Fibroblast of lung (primary cell): ENCODE data around the gene CAMTA1. TPM values are rescaled to one million over a fixed set of nuclear protein-coding genes. Genes with fewer than 3 reads are reported as not detected.

Experiments used
- DNase-seq, 2 donors: peaks; one replicate each; pipeline versions ENCODE4 v3.0.0 to v3.0.0-alpha.2; 2010; ENCODE audit warnings: low read depth in 2 of 2
- H2AFZ ChIP-seq: 2 replicates; pipeline ENCODE4 v1.5.1; 2012; ENCODE audit warnings: low read length, control low read depth, inconsistent platforms
- H3K27ac ChIP-seq: 2 replicates; pipeline ENCODE4 v1.5.1; 2011; ENCODE audit warnings: low read length, control low read depth; ENCODE audit not compliant: insufficient read depth
- H3K27me3 ChIP-seq: 2 replicates; pipeline ENCODE4 v1.5.1; 2011; ENCODE audit warnings: mild to moderate bottlenecking, low read length; ENCODE audit not compliant: control insufficient read depth, insufficient read depth
- H3K36me3 ChIP-seq: 2 replicates; pipeline ENCODE4 v1.5.1; 2011; ENCODE audit warnings: low read length; ENCODE audit not compliant: control insufficient read depth, insufficient read depth
- H3K4me1 ChIP-seq: 2 replicates; pipeline ENCODE4 v1.5.1; 2011; ENCODE audit warnings: low read length; ENCODE audit not compliant: control insufficient read depth, insufficient read depth; ENCODE audit errors: extremely low read depth
- H3K4me2 ChIP-seq: 2 replicates; pipeline ENCODE4 v1.5.1; 2011; ENCODE audit warnings: low read length, control low read depth; ENCODE audit not compliant: insufficient read depth; ENCODE audit errors: extremely low read depth
- H3K4me3 ChIP-seq, 4 experiments: fragments of 200-600 bp in 1 of 4; sonication (generic) in 1 of 4; replicated peaks in 1 of 4; 2 replicates each; pipeline ENCODE4 v1.5.1; 2011 to 2016; ENCODE audit warnings: low read length in 4 of 4, low read depth in 3 of 4, mild to moderate bottlenecking in 3 of 4, control low read depth in 2 of 4, inconsistent platforms in 1 of 4, mixed read lengths in 1 of 4; ENCODE audit not compliant: insufficient read depth in 1 of 4; ENCODE audit errors: control extremely low read depth in 1 of 4
- H3K79me2 ChIP-seq: 2 replicates; pipeline ENCODE4 v1.5.1; 2012; ENCODE audit warnings: mild to moderate bottlenecking, low read length, inconsistent platforms; ENCODE audit not compliant: control insufficient read depth, insufficient read depth
- H3K9ac ChIP-seq: 2 replicates; pipeline ENCODE4 v1.5.1; 2011; ENCODE audit warnings: mild to moderate bottlenecking, low read length, control low read depth; ENCODE audit not compliant: insufficient read depth
- H3K9me3 ChIP-seq: 2 replicates; pipeline ENCODE4 v1.5.1; 2012; ENCODE audit warnings: low read depth, low read length; ENCODE audit not compliant: control insufficient read depth, insufficient read depth
- H4K20me1 ChIP-seq: 2 replicates; pipeline ENCODE4 v1.5.1; 2011; ENCODE audit warnings: low read length; ENCODE audit not compliant: control insufficient read depth, insufficient read depth; ENCODE audit errors: extremely low read depth
- CTCF ChIP-seq, 2 donors: IDR thresholded peaks in 1 of 2; conservative IDR thresholded peaks in 1 of 2; 1 replicate in 1 of 2; 2 replicates in 1 of 2; pipeline ENCODE4 v1.5.1; 2011 to 2012; ENCODE audit warnings: low read length in 2 of 2, control low read depth in 1 of 2, inconsistent platforms in 1 of 2, low read depth in 1 of 2, mild to moderate bottlenecking in 1 of 2
- EZH2 ChIP-seq: IDR thresholded peaks from 2 replicates; pipeline ENCODE4 v1.5.1; 2012; ENCODE audit warnings: low read length, control low read depth, mild to moderate bottlenecking; ENCODE audit errors: missing control alignments
- polyA plus RNA-seq, 2 donors: library from polyadenylated mRNA; depleted of rRNA in 1 of 2; stranded (reverse) in 1 of 2; unstranded in 1 of 2; fragments of >200 nt; gene quantifications; 2 replicates each; pipeline ENCODE4 v1.2.1, GENCODE V29; 2011 to 2012; ENCODE audit warnings: missing spikeins in 1 of 2
- total RNA-seq: library from RNA; depleted of rRNA; stranded (reverse); fragments of >200 nt; gene quantifications from 2 replicates; pipeline ENCODE4 v1.2.1, GENCODE V29; 2014

CAMTA1 gene
- total and polyA plus RNA-seq, 2 donors (not counting 1 experiment from before 2014, with no cell fraction given), result 47.6 to 86.0 TPM

- H3K9me3 ChIP-seq, result no peaks in the 10 kb centered on the region
- H3K4me1 ChIP-seq, result no peaks in the 10 kb centered on the region
- H4K20me1 ChIP-seq, result no peaks in the 10 kb centered on the region
- TF ChIP-seq CTCF (conservative IDR thresholded peaks at IDR 0.05 in 1 of 2, IDR thresholded peaks at IDR 0.05 in 1 of 2; ENCODE audit: low read depth in 1 of 2, low read length in 2 of 2), result no peak
- TF ChIP-seq EZH2, result no peak
- H3K9ac ChIP-seq, result no peak overlapping the region
- no peaks in the 10 kb centered on the region for H3K36me3 ChIP-seq
- H3K4me3 ChIP-seq, result no peak overlapping the region
- H3K27me3 ChIP-seq, result peaks cover 3% of the 10 kb centered on the region
- DNase-seq, result no peak
- H2AFZ ChIP-seq, result no peak overlapping the region
- no peak overlapping the region for H3K27ac ChIP-seq
- H3K79me2 ChIP-seq, result no peaks in the 10 kb centered on the region
- no peak overlapping the region for H3K4me2 ChIP-seq
These were observed 27.4 kb upstream of the CAMTA1 start for GRCh38 chr1:6757719-6758435.

GRCh38 chr1:6761196-6761737 is 24.0 kb upstream of the CAMTA1 start:
- H3K36me3 ChIP-seq, result no peaks in the 10 kb centered on the region
- no peak overlapping the region for H2AFZ ChIP-seq
- H3K9ac ChIP-seq, result no peak overlapping the region
- H3K27ac ChIP-seq, result no peak overlapping the region
- no peak overlapping the region for H3K4me2 ChIP-seq
- H3K4me3 ChIP-seq, result no peak overlapping the region
- peaks cover 3% of the 10 kb centered on the region for H3K27me3 ChIP-seq
- no peak for DNase-seq
- H3K79me2 ChIP-seq, result no peaks in the 10 kb centered on the region
- no peak for TF ChIP-seq EZH2
- TF ChIP-seq CTCF (conservative IDR thresholded peaks at IDR 0.05 in 1 of 2, IDR thresholded peaks at IDR 0.05 in 1 of 2; ENCODE audit: low read depth in 1 of 2, low read length in 2 of 2), result no peak
- no peaks in the 10 kb centered on the region for H3K9me3 ChIP-seq
- no peaks in the 10 kb centered on the region for H4K20me1 ChIP-seq
- no peaks in the 10 kb centered on the region for H3K4me1 ChIP-seq

GRCh38 chr1:6762060-6762459 is 23.2 kb upstream of the CAMTA1 start:
- Histone ChIP-seq H3K4me3 (no peak overlapping the region), H3K9ac (no peak overlapping the region), H2AFZ (no peak overlapping the region), H3K27me3 (no peaks in the 10 kb centered on the region), H3K36me3 (no peaks in the 10 kb centered on the region), H3K9me3 (no peaks in the 10 kb centered on the region), H3K4me1 (no peaks in the 10 kb centered on the region), H4K20me1 (no peaks in the 10 kb centered on the region), H3K79me2 (no peaks in the 10 kb centered on the region), H3K27ac (no peak overlapping the region), H3K4me2 (no peak overlapping the region)
- TF ChIP-seq CTCF (conservative IDR thresholded peaks at IDR 0.05 in 1 of 2, IDR thresholded peaks at IDR 0.05 in 1 of 2; ENCODE audit: low read depth in 1 of 2, low read length in 2 of 2) (no peak), EZH2 (no peak)
- no peak for DNase-seq
